ENCODE data around the gene PCCA.
"Not testable (repeated sequence)": the region's sequence is repeated elsewhere in the genome, so short reads cannot be mapped to it uniquely, and the experiment has no call there.

Gene PCCA

DNA sequence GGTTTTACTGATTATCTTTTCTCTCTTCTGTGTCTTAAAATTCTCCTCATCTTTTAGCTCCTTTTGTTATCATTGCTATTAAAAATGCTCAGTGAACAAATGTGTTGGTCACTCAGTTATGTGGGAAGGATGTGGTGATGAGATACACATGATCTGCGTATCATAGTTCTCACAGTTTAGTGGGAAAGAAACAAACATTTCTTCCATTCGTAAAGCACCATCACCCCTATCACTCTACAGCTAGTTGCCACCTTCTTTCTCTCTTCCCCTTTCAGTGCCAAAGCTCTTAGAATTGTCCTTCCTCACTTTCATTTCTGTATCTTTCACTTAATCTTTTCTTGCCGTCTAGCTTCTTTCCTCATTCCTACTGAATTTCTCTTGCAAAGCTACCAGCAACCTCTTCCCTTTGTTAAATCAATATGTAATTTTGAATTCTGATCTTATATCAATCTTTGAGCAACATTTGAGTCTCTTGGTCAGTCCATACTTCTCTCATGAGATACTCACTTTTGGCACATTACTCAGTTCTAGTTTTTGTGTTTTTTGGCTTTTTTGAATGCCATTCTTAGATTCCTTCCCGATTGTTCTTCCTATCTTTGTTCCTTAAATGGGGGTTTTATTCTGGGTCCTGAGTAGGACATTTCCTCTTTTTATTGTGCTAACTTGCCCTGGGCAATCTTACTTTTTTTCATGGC, 122.3 kb downstream of the PCCA start:
- Mint-ChIP-seq H3K9me3 (peaks cover 3% of the 10 kb centered on the region), H3K36me3 (ENCODE audit: low read depth) (peaks cover 9% of the 10 kb centered on the region), H3K4me1 (ENCODE audit: low read depth) (peaks cover 20% of the 10 kb centered on the region), H3K27me3 (no peaks in the 10 kb centered on the region), H3K4me3 (no peak overlapping the region), H3K27ac (no peak overlapping the region)
- no peak for DNase-seq

- H3K27me3 Mint-ChIP-seq, result no peaks in the 10 kb centered on the region
- no peak overlapping the region for H3K4me3 Mint-ChIP-seq
- H3K36me3 Mint-ChIP-seq (ENCODE audit: low read depth), result peaks cover 9% of the 10 kb centered on the region
- H3K27ac Mint-ChIP-seq, result no peak overlapping the region
- DNase-seq, result no peak
- H3K4me1 Mint-ChIP-seq (ENCODE audit: low read depth), result peaks cover 20% of the 10 kb centered on the region
- H3K9me3 Mint-ChIP-seq, result peaks cover 3% of the 10 kb centered on the region
Measured at GRCh38 chr13:100212904-100213553, 124.1 kb downstream of the PCCA start.

DNA sequence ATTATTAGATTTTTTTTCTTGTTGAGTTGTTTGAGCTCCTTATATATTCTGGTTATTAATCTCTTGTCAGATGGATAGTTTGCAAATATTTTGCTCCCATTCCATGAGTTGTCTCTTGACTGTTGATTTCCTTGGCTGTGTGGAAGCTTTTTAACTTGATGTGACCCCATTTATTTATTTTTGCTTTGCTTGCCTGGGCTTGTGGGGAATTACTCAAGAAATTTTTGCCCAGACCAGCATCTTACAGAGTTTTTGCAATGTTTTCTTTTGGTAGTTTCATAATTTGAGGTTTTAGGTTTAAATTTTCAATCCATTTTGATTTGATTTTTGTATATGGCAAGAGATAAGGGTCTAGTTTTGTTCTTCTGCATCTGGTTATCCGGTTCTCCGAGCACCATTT, 124.7 kb downstream of the PCCA start:
- Mint-ChIP-seq H3K9me3 (peaks cover 3% of the 10 kb centered on the region), H3K27ac (no peak overlapping the region), H3K36me3 (ENCODE audit: low read depth) (peaks cover 9% of the 10 kb centered on the region), H3K4me1 (ENCODE audit: low read depth) (peaks cover 20% of the 10 kb centered on the region), H3K27me3 (no peaks in the 10 kb centered on the region), H3K4me3 (no peak overlapping the region)
- DNase-seq, result no peak

GRCh38 chr13:100214886-100215285, 126.0 kb downstream of the PCCA start:
- Mint-ChIP-seq H3K4me3 (no peak overlapping the region), H3K27ac (no peak overlapping the region), H3K4me1 (ENCODE audit: low read depth) (peaks cover 14% of the 10 kb centered on the region), H3K36me3 (ENCODE audit: low read depth) (peaks cover 4% of the 10 kb centered on the region), H3K27me3 (no peaks in the 10 kb centered on the region), H3K9me3 (peaks cover 3% of the 10 kb centered on the region)
- no peak for DNase-seq

- Mint-ChIP-seq H3K36me3 (ENCODE audit: low read depth) (no peaks in the 10 kb centered on the region), H3K4me3 (no peak overlapping the region), H3K27ac (no peak overlapping the region)
Measured at GRCh38 chr13:100221166-100221565, 132.3 kb downstream of the PCCA start.

GRCh38 chr13:100223966-100224530, 135.2 kb downstream of the PCCA start:
- H3K9me3 Mint-ChIP-seq; H3K27me3 Mint-ChIP-seq; H3K4me1 Mint-ChIP-seq (ENCODE audit: low read depth); H3K4me3 Mint-ChIP-seq; H3K27ac Mint-ChIP-seq; H3K36me3 Mint-ChIP-seq (ENCODE audit: low read depth); DNase-seq: not testable (repeated sequence)

More at GRCh38 chr13:100221166-100221565, 132.3 kb downstream of the PCCA start:
- no peaks in the 10 kb centered on the region for H3K27me3 Mint-ChIP-seq
- no peaks in the 10 kb centered on the region for H3K4me1 Mint-ChIP-seq (ENCODE audit: low read depth)
- no peaks in the 10 kb centered on the region for H3K9me3 Mint-ChIP-seq
- DNase-seq, result no peak

DNA sequence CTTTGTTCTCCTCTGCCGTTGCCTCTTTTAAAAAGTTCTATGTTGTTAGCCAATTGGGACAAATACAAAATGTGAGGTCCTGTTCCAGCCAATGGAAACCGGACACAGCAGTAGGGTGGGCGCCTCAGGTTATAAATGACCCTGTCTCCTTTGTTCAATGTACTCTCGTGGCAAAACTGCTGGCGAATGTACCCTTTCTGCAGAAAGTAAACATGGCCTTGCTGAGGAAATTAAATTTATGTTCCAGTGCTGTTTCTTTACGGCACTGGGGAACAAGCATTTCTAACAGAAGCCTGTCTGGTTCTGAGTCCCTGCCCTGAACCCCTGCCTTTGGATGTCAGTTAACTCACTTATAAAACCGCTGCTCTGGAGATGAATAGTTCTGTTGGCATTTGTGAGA, 140.7 kb downstream of the PCCA start:
- DNase-seq, result no peak
- Mint-ChIP-seq H3K4me1 (ENCODE audit: low read depth) (no peaks in the 10 kb centered on the region), H3K4me3 (no peak overlapping the region), H3K36me3 (ENCODE audit: low read depth) (no peaks in the 10 kb centered on the region), H3K27ac (no peak overlapping the region), H3K9me3 (no peaks in the 10 kb centered on the region), H3K27me3 (no peaks in the 10 kb centered on the region)

DNA sequence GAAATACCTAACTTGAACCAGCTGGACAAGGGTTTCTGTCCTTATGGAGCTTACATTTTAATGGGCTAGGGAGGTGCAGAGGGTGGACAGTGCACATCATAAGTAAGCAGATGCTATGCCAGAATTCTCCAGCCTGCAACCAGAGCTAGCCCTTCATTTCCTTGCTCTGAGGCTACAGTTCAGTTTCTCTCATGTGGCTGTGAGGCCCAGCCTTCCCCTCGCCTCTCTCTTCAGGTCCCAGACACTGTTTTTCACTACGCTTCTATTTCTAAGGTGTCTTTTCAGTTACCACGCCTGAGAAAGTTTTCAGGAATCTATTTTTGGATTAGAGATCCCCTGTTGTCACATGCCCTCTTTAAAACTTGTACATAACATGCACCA, 141.9 kb downstream of the PCCA start:
- Mint-ChIP-seq H3K27me3 (no peaks in the 10 kb centered on the region), H3K4me1 (ENCODE audit: low read depth) (peaks cover 7% of the 10 kb centered on the region), H3K4me3 (no peak overlapping the region), H3K9me3 (no peaks in the 10 kb centered on the region), H3K27ac (no peak overlapping the region), H3K36me3 (ENCODE audit: low read depth) (no peaks in the 10 kb centered on the region)
- no peak for DNase-seq

GRCh38 chr13:100231176-100231575, 142.3 kb downstream of the PCCA start:
- DNase-seq, result no peak
- Mint-ChIP-seq H3K27me3 (no peaks in the 10 kb centered on the region), H3K4me3 (no peak overlapping the region), H3K27ac (no peak overlapping the region), H3K4me1 (ENCODE audit: low read depth) (peaks cover 7% of the 10 kb centered on the region), H3K9me3 (no peaks in the 10 kb centered on the region), H3K36me3 (ENCODE audit: low read depth) (no peaks in the 10 kb centered on the region)

- H3K27ac Mint-ChIP-seq, result no peak overlapping the region
- no peak overlapping the region for H3K4me3 Mint-ChIP-seq
- peaks cover 1% of the 10 kb centered on the region for H3K36me3 Mint-ChIP-seq (ENCODE audit: low read depth)
- H3K4me1 Mint-ChIP-seq (ENCODE audit: low read depth), result peaks cover 7% of the 10 kb centered on the region
- no peaks in the 10 kb centered on the region for H3K27me3 Mint-ChIP-seq
- DNase-seq, result no peak
- no peaks in the 10 kb centered on the region for H3K9me3 Mint-ChIP-seq
Measured at GRCh38 chr13:100234006-100234405, 145.1 kb downstream of the PCCA start.

- peaks cover 7% of the 10 kb centered on the region for H3K4me1 Mint-ChIP-seq (ENCODE audit: low read depth)
- no peaks in the 10 kb centered on the region for H3K9me3 Mint-ChIP-seq
- no peak overlapping the region for H3K4me3 Mint-ChIP-seq
- H3K27ac Mint-ChIP-seq, result no peak overlapping the region
- DNase-seq, result no peak
- H3K36me3 Mint-ChIP-seq (ENCODE audit: low read depth), result peaks cover 1% of the 10 kb centered on the region
- H3K27me3 Mint-ChIP-seq, result no peaks in the 10 kb centered on the region
Measured at GRCh38 chr13:100234524-100235136, 145.7 kb downstream of the PCCA start.

DNA sequence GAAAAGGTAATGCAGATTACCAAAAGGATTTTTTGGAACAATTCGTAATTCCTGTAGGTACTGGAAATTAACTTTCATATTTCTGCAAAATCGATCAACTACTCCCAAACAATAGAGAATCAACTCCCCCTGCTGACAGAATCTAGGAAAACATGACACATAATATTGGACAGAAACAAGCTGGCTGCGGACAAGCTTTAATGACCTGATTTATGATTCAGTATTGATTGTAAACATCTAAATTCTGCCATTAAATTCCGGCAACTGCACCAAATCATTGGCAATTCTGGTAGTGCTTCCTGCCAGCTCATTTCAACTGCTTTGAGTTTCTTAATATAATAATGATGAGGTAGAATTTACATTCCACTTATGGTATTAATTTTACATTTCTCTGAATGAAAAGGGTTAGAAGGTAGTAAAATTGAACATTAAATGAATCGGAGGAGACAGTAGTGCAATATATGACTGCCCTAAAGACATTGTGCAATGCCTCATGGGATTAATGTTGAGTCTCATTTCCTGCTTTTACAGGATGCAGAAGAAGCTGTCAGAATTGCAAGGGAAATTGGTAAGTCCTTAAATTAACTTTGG, 146.5 kb downstream of the PCCA start:
- no peaks in the 10 kb centered on the region for H3K27me3 Mint-ChIP-seq
- H3K9me3 Mint-ChIP-seq, result no peaks in the 10 kb centered on the region
- H3K4me1 Mint-ChIP-seq (ENCODE audit: low read depth), result peaks cover 7% of the 10 kb centered on the region
- no peak for DNase-seq
- no peak overlapping the region for H3K27ac Mint-ChIP-seq
- no peak overlapping the region for H3K4me3 Mint-ChIP-seq
- peaks cover 1% of the 10 kb centered on the region for H3K36me3 Mint-ChIP-seq (ENCODE audit: low read depth)

DNA sequence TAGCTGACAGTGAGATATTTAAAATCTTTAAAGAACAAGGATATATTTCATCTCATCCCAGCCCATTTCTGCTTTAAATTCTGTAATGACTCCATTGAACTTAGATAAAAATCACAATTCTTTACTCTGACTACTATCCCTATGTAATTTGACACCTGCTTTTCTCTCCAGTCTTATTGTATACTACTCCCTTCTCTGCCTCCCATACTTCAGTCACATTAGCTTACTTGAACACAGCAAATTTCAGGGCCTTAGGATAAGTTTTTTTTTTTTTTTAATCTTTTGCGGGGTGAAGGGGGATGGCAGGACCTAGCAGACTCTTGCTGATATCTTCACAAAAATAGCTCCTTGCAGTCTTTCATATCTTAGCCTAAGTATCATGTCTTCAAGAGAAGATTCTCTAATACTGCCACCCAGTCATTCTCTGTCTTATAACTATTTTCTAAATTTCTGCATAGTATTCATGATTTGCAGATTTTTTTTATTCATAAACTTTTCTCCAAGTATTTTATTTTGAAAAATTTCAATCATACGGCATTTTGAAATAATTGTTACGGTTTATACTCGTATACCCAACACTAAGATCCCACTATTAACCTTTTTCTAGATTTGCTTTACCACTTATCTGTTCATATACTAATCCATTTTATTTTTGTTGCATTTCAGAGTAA, 151.4 kb downstream of the PCCA start:
- H3K9me3 Mint-ChIP-seq, result no peaks in the 10 kb centered on the region
- H3K36me3 Mint-ChIP-seq (ENCODE audit: low read depth), result peaks cover 1% of the 10 kb centered on the region
- H3K27me3 Mint-ChIP-seq, result no peaks in the 10 kb centered on the region
- H3K4me1 Mint-ChIP-seq (ENCODE audit: low read depth), result peaks cover 3% of the 10 kb centered on the region
- H3K4me3 Mint-ChIP-seq, result no peak overlapping the region
- no peak for DNase-seq
- no peak overlapping the region for H3K27ac Mint-ChIP-seq

GRCh38 chr13:100244431-100244830, 155.5 kb downstream of the PCCA start:
- Mint-ChIP-seq H3K4me1 (ENCODE audit: low read depth) (no peaks in the 10 kb centered on the region), H3K36me3 (ENCODE audit: low read depth) (peaks cover 8% of the 10 kb centered on the region), H3K9me3 (peaks cover 8% of the 10 kb centered on the region), H3K27ac (no peak overlapping the region), H3K4me3 (no peak overlapping the region), H3K27me3 (no peaks in the 10 kb centered on the region)
- DNase-seq, result no peak

All from activated T-cell treated with anti-CD3 and anti-CD28 coated beads, Interleukin-2, amount 50 U/mL, for 24 hours (primary cell).